ENCODE data around the gene CYP4F11.
"Not testable (repeated sequence)": the region's sequence is repeated elsewhere in the genome, so short reads cannot be mapped to it uniquely, and the experiment has no call there.

Gene CYP4F11, protein sequence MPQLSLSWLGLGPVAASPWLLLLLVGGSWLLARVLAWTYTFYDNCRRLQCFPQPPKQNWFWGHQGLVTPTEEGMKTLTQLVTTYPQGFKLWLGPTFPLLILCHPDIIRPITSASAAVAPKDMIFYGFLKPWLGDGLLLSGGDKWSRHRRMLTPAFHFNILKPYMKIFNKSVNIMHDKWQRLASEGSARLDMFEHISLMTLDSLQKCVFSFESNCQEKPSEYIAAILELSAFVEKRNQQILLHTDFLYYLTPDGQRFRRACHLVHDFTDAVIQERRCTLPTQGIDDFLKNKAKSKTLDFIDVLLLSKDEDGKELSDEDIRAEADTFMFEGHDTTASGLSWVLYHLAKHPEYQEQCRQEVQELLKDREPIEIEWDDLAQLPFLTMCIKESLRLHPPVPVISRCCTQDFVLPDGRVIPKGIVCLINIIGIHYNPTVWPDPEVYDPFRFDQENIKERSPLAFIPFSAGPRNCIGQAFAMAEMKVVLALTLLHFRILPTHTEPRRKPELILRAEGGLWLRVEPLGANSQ

DNA sequence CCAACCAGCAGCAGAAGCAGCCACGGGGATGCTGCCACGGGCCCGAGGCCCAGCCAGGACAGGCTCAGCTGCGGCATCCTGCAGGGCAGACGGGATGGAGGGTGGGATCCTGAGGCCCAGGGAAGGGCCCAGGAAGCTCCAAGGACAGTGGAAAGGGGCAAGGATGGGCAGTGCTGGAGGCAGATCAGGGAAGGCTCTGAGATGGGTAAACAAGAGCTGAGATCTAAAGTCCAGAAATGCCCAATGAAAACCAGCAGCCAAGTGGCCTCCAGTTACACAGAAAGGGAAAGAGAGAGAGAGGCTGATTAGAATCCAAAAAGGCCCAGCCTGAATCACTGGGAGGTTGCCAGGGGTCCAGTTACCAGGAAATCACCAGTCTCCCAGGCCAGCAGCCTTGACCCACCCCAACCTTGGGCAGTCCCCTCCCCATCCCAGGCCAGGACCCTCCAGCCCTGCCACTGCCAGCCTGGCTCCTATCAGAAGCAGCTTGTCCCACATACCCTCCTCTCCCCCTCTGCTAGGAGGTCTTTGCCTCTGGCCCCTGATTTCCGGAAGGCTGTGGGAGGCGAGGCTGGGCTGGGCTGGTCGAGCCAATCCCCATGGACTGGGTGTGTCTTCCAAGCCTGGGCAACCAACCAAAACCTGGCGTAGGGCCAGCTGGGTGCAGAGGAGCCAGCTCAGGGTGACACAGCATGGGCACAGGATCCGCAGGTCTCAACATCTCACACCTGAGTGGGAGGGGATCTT, at the start of gene CYP4F11:
TSS of gene CYP4F11 (minus strand) at position 198 of the 747 bp plus-strand sequence. CDS start at position 77, 121 bp downstream.
- DNase-seq (ENCODE audit: low read depth, low spot score): no peak

DNA sequence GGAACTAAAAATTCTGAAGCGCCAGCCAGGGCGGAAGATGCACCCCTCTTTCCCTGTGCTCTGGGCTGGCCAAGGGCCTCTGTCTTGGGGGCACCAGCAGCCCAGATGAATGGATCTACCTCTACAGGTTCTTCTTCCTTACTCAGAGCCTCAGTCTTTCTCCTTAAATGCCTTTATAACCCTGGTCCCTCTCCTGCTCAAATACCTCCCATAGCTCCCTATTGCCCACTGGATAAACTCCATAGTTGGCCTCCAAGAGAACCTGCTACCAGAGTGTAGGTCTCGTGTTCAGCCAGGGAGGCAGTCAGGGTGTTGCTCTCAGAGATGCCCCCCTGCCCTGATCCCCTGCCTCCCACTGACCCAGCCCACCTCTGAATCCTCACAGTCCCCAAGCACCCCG, 45.0 kb upstream of the CYP4F11 start:
- no peak for DNase-seq (ENCODE audit: low read depth, low spot score)

DNA sequence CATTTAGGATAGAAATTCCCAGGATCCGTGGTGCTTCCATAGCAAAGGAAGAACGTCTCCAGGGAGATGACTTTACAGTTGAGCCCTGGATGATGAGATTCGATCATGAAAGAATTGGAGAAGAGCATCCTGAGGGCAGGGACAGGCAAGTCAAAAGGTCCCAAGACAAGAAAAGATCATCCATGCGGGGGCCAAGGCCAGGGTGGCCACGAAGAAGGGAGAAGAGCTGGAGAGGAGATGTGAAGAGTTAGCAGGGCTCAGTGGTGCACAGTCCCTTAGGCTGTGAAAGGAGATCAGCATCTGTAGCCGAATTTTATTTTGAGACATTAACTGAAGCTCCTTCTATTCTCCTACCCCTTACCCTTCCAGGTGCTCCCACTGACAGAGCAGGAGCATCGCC, 43.4 kb upstream of the CYP4F11 start:
- no peak for DNase-seq (ENCODE audit: low read depth, low spot score)

DNA sequence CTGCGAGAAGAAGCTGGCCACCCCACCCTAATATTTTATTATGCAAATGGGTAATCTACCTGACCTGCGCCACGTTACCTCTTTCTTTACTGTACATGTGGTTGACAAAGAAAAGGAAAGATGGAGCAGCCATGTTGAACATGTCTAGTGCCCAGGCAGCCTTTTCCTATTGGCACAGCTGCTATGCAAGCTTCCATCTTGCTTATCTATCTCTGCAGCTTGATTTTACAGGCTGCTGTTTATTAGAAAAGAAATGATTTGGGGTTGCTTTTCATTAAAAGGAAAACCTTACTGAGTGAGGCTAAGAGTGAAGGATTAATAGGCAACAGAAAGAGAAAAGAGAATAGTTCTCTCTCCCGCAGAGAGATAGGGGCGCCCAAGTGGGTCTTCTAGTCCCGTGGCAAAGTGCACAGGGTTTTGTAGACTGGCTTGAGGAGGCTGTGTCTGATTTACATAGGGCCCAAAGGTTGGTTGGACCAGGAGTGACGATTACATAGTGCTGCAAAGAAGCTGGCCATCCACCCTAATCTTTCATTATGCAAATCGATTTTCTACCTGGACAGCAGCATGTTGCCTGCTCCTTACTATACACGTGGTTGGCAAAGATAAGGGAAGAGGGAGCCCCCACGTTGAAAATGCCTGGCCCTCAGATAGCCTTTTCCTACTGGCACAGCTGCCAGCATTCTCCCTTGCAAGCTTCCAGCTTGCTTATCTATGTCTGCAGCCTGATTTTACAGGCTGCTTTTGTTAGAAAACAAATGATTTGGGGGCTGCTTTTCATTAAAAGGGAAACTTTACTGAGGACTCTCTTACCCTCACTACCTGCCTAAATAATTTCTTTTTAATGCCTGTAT, 42.7 kb upstream of the CYP4F11 start:
- no peak for DNase-seq (ENCODE audit: low read depth, low spot score)

DNA sequence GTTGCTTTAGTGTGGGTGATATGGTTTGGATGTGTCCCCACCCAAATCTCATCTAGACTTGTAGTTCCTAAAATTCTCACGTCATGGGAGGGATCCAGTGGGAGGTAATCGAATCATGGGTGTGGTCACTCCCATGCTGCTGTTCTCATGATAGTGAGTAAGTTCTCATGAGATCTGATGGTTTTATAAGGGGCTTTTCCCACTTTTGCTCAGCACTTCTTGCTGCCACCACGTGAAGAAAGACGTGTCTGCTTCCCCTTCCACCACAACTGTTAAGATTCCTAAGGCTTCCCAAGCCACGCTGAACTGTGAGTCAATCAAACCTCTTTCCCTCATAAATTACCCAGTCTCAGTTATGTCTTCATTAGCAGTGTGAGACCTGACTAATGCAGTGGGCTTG, 40.5 kb upstream of the CYP4F11 start:
- DNase-seq (ENCODE audit: low read depth, low spot score): no peak

DNA sequence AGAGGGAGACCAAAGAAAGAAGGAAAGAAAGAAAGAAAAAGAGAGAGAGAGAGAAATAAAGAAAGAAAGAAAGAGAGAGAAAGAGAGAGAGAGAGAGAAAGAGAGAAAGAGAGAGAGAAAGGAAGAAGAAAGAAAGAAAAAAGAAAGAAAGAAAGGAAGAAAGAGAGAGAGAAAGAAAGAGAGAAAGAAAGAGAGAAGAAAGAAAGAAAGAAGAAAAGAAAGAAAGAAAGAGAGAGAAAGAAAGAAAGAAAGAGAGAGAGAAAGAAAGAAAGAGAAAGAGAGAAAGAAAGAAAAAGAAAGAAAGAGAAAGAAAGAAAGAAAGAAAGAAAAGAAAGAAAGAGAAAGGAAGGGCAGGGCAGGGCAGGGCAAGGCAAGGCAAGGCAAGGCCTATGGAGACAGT, 37.7 kb upstream of the CYP4F11 start:
- not testable (repeated sequence) for DNase-seq (ENCODE audit: low read depth, low spot score)

DNA sequence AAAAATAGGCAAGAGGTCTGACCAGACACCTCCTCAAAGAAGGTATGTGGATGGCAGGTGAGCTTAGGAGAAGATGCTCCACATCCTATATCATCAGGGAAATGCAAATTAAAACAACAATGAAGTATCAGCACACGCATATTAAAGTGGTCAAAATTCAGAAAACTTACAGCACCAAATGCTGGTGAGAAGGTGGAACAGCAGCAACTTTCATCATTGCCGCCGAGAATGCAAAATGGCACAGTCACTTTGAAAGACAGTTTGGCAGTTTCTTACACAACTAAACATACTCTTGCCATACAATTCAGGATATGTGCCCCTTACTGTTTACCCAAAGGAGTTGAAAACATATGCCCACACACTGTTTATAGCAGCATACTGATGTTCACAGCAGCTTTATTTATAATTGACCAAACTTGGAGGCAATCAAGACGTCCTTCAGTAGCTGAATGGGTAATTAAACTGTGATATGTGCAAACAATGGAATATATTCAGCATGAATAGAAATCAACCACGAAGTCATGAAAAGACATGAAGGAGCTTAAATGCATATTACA, 37.0 kb upstream of the CYP4F11 start:
- no peak for DNase-seq (ENCODE audit: low read depth, low spot score)

DNA sequence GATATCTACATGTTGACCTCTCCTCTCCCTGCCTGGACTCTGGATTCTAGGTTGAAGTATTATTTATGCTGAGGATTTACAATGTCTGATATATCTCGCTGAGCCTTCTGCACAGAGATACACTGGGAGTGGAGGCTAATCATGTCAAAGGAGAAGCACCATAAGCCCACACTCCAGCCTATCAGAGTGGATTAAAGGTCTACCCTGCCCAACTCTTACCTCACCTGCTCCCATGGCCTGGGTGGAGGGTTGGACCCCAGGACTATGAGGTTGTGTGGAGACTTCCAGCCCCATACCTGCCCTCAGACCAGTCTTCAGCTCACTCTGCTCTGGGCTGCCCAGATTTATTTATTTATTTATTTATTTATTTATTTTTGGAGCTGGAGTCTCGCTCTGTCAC, 29.9 kb upstream of the CYP4F11 start:
- DNase-seq (ENCODE audit: low read depth, low spot score): no peak

DNA sequence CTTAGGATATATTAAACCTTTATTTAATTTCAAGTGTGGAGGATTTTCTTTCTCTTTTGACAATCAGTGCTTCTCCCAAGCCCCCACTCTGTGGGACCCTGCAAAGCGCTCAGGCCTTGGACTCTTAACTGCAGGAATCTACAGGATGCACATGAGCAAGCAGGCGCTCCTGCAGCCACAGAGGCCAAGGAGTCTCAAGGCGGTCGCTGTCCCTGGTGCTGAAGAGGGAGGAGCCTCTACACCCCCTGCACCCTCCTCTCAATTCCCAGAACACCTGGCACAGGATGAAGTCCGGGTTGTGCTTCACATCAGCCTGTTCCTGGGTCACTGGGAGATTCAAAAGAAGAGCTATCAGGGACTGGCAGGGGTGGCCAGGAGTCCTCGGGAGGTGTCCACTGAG, 28.0 kb upstream of the CYP4F11 start:
- DNase-seq (ENCODE audit: low read depth, low spot score): peak; percentile 3

DNA sequence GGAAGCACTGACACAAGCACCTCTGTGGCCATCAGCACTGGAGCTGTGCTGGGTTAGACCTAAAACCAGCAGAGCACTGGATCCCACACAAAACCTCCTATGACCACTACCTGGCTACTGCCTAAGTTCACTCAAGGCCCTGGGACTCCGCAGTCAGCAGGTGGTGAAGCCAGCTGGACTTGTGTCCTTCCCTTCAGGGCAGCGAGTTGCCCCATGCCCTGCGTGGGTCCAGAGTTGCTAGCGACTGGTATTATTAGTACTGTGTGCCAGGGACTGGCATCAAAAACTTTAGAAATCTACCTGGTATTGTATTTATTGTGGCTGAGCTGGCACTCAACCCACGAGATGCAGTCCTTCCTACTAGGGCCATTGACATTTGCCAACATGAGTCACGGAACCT, 20.5 kb upstream of the CYP4F11 start:
- no peak for DNase-seq (ENCODE audit: low read depth, low spot score)

DNA sequence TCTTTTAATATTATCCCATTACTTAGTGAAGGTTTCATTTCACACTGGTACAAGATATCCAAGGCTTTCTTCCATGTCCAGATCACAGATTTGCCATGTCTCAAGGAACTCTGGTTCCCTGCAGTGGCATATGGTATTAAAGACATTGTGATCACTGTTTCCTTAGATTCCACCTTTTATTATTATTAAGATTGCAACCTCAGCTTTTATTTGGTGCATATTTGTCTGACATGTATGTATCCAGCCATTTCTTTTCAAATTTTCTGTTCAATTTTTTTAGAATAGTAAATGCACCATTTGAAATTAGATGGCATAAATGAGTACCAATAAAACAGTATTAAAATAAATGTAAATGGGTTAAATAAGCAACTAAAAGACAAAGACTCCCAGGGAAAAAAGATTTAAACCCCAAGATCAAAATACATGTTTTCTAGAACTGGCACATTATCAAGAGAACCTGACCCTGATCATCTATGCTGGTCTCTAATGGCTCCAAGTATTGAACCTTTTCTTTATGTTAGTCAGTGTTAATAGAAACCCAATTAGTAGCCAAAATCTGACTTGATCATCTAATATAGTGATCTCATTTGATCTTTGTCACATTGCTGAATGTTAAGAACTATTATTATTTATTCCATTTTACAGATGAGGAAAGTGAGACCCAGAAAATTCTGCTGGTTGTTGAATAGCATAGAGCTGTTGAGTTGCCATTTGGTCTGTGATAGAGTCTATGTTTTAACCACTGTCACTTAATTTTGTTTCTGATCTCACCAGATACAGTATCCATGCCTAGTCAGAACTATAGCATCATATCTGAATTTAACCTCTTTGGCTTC, 14.1 kb upstream of the CYP4F11 start, which contains the start of gene OR10H4:
TSS of gene OR10H4 (plus strand) at position 786 of the 836 bp plus-strand sequence. CDS start at position 786, 0 bp downstream.
- no peak for DNase-seq (ENCODE audit: low read depth, low spot score)

DNA sequence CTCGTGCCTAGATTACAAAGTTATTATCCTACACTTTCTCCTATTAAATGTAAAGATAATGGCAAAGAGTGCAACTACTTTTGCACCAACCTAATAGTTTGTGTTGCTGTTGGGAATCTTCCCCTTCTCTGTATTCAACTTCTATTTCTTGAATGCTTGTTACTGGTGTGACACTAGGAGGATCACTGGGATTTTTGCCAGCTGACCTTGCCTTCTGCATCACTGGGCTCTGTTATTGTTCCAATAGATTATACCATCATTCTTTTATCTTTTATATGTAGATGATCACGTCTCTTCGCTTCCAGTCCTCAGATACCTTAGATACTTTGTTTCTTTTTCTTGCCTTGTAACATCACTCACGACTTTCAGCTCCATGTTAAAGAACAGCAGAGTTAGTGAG, 11.0 kb upstream of the CYP4F11 start:
- DNase-seq (ENCODE audit: low read depth, low spot score): no peak

DNA sequence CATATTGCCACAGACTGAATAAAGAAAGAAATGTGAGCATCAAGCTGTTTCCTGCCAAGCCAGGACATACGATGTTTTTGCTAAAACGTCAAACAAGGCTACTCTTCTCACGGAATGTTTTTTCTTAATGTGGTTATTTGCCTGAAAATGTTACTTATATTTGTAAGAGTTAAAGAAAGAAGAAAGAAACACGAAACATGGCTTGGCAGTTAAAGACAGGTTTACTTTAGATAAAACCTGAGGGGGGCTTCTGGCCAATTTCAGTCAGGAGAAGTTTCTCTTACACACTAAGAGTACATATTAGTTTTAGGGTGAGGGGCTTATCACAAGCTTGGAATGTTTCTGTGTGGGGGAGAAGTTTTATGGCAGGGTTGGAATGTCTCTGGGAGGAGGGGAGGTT, 10.1 kb upstream of the CYP4F11 start:
- no peak for DNase-seq (ENCODE audit: low read depth, low spot score)

DNA sequence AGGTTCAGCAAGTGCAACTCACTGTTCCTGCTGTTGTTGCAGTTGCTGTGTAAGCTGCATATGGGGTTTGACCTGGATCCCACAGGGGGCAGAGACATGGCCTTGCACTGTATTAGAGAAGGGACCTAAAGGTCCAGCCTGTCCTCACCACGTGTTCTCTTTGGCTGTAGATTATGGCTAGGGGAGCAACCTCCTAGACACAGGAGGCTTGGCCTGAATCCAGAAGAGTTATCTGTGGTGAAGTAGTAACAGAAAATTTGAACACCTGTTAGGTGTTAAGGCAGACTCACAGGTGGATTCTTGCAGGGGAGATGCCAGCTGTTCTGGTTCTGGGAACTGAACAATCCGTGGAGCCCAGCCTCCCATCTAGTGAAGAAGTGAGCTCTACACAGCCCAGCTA, 3.4 kb upstream of the CYP4F11 start:
- no peak for DNase-seq (ENCODE audit: low read depth, low spot score)

DNA sequence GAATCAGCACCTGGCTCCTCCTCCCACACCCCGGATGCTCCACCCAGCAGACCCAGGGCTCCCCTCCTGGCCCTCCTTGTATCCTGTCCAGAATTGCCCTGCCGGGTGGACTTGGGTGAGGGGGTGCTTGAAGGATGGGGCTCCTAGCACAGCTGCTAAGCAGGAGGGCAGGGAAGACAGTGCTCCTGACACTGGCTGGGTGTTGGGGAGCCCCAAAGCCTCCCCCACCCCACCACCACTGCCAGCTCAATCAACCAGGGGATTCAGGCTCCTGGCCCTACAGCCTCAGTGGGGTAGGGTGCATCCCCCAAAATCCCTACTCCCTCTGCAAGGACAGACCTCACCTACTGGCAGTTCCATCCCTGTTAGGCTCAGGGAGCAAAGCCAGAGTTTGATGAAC, 2.6 kb upstream of the CYP4F11 start:
- DNase-seq (ENCODE audit: low read depth, low spot score): no peak

DNA sequence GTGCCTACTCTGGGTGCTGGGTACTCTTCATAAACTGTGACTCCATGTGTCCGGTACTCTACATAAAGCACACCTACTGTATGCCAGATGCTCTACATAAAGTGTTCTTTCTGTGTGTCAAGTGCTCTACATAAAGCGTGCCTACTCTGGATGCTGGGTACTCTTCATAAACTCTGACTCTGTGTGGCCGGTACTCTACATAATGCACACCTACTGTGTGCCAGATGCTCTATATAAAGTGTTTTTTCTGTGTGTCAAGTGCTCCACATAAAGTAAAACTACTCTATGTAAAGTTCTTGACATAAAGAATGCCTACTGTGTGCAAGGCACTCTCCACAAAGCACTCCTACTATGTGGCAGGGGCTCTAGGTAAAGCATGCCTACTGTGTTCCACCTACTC, 1.8 kb upstream of the CYP4F11 start:
- no peak for DNase-seq (ENCODE audit: low read depth, low spot score)

DNA sequence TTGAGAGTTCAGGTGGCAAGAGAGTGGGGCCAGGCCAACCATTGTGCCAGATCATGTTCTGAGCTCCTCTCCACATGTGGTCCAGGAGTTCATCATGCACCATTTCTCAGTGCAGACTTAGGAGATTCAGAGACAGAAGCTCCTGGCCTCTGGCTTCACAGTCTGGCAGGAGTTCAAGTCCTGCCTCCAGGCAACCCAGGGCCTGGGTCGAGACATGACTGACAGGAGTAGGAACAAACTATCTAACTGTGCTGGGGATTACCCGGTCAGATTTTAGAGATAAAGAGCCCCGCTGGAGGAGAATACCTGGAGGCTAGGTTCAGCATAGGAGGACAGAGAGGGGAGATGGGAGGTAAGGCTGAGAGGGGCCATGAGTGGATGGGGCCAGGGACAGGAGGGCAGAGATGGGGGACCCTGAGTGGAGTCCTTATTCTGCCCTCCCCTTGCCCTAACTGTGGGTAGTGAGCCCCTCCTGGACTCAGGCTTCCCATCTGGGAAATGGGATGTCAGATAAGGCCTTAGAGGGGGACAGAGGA, 906 bp upstream of the CYP4F11 start:
- no peak for DNase-seq (ENCODE audit: low read depth, low spot score)

DNA sequence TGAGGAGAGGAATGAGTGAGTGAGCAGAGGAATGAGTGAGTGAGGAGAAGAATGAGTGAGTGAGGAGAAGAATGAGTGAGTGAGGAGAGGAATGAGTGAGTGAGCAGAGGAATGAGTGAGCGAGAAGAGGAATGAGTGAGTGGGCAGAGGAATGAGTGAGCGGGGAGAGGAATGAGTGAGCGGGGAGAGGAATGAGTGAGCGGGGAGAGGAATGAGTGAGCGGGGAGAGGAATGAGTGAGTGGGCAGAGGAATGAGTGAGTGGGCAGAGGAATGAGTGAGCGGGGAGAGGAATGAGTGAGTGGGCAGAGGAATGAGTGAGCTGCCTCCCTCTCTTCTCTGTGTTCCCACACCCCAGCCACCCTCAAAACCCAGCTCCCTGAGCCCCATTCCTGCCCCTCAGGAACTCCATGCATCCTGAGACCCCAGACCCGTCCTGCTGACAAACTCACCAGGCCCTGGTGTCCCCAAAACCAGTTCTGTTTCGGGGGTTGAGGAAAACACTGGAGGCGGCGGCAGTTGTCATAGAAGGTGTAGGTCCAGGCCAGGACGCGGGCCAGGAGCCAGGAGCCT, 483 bp downstream of the CYP4F11 start:
- not testable (repeated sequence) for DNase-seq (ENCODE audit: low read depth, low spot score)

DNA sequence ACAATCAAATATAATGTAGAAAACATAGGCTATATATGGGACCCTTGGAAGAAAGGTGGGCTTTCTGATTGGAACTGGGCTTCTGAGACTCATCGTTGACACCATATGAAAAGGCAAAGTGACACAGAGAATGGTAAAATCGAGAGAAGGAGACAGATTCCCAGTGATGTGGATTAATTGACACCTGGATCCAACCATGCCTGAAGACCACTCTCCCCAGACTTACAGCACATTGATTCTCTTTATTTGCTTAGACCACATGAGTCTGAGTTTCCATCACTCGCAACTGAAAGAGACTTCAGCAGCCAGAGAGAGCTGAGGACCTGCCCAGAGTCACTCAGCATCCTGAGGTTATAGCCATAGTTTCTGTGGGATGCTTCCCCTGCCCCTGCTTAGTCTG, 6.0 kb downstream of the CYP4F11 start:
- no peak for DNase-seq (ENCODE audit: low read depth, low spot score)

DNA sequence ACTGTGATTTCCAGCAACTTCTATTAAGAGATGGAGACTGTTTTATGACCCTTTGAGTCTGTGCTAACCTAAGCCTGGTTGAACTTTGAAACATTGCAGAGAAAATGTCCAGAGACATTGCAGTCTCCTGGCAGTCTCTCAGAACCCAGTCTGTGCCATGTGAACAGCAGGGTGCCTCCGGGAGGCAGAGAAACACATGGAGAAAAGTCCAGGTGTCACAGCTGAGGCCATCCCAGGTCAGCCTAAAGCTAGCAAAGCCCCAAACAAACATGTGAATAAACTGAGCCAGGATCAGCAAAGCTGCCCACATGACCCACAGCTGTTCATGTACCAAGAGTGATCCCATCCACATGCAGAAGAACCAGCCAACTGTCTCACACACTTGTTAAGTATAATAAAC, 7.8 kb downstream of the CYP4F11 start:
- DNase-seq (ENCODE audit: low read depth, low spot score): no peak

Data from ELF-1 (cell line).